GM12873 (cell line): ENCODE data around the gene DPP6.

Experiments
- CTCF ChIP-seq: IDR thresholded peaks from 2 replicates; pipeline ENCODE4 v1.5.1; 2012; ENCODE audit warnings: low read depth, mild to moderate bottlenecking, moderate library complexity, low read length, control low read depth; ENCODE audit not compliant: insufficient read depth; ENCODE audit errors: missing control alignments

DPP6 gene

DNA sequence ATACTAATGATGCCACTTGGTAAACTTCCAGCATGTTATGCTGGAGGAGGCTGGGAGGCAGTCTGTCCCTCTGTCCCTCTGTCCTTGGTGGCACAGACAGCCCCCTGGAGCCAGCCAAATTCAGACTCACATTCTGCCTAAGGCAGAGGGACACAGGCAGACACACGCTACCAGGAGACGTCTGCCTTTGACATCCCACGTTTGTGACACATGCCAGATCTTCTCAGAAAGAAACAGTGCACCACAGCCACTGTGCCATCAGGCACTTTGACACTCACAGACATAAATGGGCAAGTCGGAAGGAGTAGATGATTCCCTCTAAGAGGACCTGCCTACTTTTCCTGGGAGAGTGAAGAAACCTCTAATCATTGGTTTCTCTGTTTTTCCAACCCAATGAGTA, 467.0 kb downstream of the DPP6 start:
- TF ChIP-seq CTCF: no peak

DNA sequence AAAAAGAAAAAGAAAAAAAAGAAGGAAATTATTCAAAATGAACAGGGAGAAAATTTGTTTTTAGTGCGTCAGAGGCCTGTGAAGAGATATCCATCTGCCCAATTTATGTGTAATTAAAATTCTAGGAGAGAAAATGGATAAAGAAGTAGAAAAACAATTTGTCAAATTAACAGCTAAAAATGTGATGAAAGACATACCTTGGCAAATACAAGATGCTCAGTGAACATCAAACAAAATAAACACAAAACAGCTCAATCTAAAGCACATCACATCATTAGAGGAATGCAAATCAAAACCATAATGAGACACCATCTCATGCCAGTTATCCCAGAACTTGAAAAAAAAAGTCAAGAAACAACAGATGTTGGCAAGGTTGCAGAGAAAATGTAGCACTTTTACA, 477.9 kb downstream of the DPP6 start:
- TF ChIP-seq CTCF: no peak

GRCh38 chr7:154532771-154533170, 480.6 kb downstream of the DPP6 start:
- TF ChIP-seq CTCF: no peak

- no peak for TF ChIP-seq CTCF
Observed at GRCh38 chr7:154540596-154540995, 488.4 kb downstream of the DPP6 start.

- TF ChIP-seq CTCF: no peak
Observed at GRCh38 chr7:154541606-154542005, 489.4 kb downstream of the DPP6 start.

GRCh38 chr7:154546946-154547587, 494.9 kb downstream of the DPP6 start:
- no peak for TF ChIP-seq CTCF

- no peak for TF ChIP-seq CTCF
Observed at GRCh38 chr7:154553711-154554265, 501.6 kb downstream of the DPP6 start.
